Measurements from ENCODE around the gene FMNL2. TPM values are rescaled to one million over a fixed set of nuclear protein-coding genes. Genes with fewer than 3 reads are reported as not detected.

FMNL2 gene
- total RNA-seq, 1 experiment from 2014 or later = 33.6 TPM

- Histone ChIP-seq H3K36me3 (ENCODE audit: control insufficient read depth, insufficient read depth, low read length) (no peaks in the 10 kb centered on the region; the same call in 1 of the 2 replicates), H3K4me3 (ENCODE audit: low read depth in 2 of 2, low read length in 2 of 2) (no peak overlapping the region), H3K9me3 (ENCODE audit: control insufficient read depth, insufficient read depth, low read depth, low read length) (no peaks in the 10 kb centered on the region), H3K27me3 (ENCODE audit: control insufficient read depth, insufficient read depth, low read length) (no peaks in the 10 kb centered on the region), H3K4me1 (ENCODE audit: control insufficient read depth, insufficient read depth, low read length) (no peaks in the 10 kb centered on the region), H3K27ac (ENCODE audit: low read length) (no peak overlapping the region)
- ChIA-PET CTCF (no interaction called here), POLR2A (interaction anchor here (0.6 kb wide), 2 partner anchors 100 to 445 kb away, joined by 3 to 6 read pairs; no protein-coding TSS in a partner anchor)
- BruUV-seq (replicated peaks) = no TSS peak
- TF ChIP-seq TCF7L2 (IDR thresholded peaks at IDR 0.05; ENCODE audit: low read depth, low read length) = no peak
- TF ChIP-seq CTCF (IDR thresholded peaks at IDR 0.05) = no peak
- TF ChIP-seq SIN3A (IDR thresholded peaks at IDR 0.05; ENCODE audit: borderline replicate concordance, insufficient read depth, low read depth, low read length) = no peak
- TF ChIP-seq REST (IDR thresholded peaks at IDR 0.05; ENCODE audit: insufficient read depth in 1 of 2, low read depth in 2 of 2, low read length in 1 of 2) = no peak
- TF ChIP-seq POLR2AphosphoS5 (IDR thresholded peaks at IDR 0.05; ENCODE audit: low read depth, low read length) = no peak
- DNase-seq (ENCODE audit: low read depth, low spot score) = no peak
- no peak for ATAC-seq
- in situ Hi-C loops (cut with HindIII; ENCODE audit: low pct_unique_long_range_greater_than_20kb, low sequenced_read_pairs) = no loop called here
- intact Hi-C loops (cut with micrococcal nuclease; ENCODE audit: unreplicated experiment) = no loop called here
Measured at GRCh38 chr2:152568531-152568930, 233.6 kb downstream of the FMNL2 start.

DNA sequence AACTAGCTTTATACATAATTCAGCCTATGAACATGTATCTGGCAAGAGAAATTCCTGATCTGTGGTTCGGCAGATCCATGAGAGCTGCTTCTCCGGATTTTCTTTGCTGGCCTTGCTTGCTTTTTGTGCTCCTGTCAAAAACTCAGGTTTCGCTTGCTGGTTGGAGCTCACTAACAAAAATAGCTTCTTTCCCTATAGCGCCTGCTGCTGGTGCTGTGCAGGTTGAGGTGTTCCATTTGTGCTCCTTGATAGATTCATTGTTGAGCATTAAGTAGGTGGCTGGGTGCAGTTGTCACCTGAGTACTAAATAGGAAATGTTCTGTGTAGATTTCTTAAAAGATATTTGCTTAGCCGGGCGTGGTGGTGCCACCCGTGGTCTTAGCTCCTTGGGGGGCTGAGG lies 234.2 kb downstream of the FMNL2 start:
- intact Hi-C loops (cut with micrococcal nuclease; ENCODE audit: unreplicated experiment) = no loop called here
- no peaks in the 10 kb centered on the region for H3K36me3 ChIP-seq (ENCODE audit: control insufficient read depth, insufficient read depth, low read length)
- CTCF ChIA-PET = no interaction called here

More for the DNA sequence above, 234.2 kb downstream of the FMNL2 start:
- in situ Hi-C loops (cut with HindIII; ENCODE audit: low pct_unique_long_range_greater_than_20kb, low sequenced_read_pairs) = no loop called here
- no peak for DNase-seq (ENCODE audit: low read depth, low spot score)
- no TSS peak for BruUV-seq (replicated peaks)
- no peak overlapping the region for H3K4me3 ChIP-seq (ENCODE audit: low read depth in 2 of 2, low read length in 2 of 2)
- no peaks in the 10 kb centered on the region for H3K27me3 ChIP-seq (ENCODE audit: control insufficient read depth, insufficient read depth, low read length)
- POLR2A ChIA-PET = interaction anchor here (0.6 kb wide), 2 partner anchors 101 to 446 kb away, joined by 3 to 6 read pairs; no protein-coding TSS in a partner anchor
- H3K9me3 ChIP-seq (ENCODE audit: control insufficient read depth, insufficient read depth, low read depth, low read length) = no peaks in the 10 kb centered on the region
- H3K27ac ChIP-seq (ENCODE audit: low read length) = no peak overlapping the region
- TF ChIP-seq SIN3A (IDR thresholded peaks at IDR 0.05; ENCODE audit: borderline replicate concordance, insufficient read depth, low read depth, low read length) (no peak), CTCF (IDR thresholded peaks at IDR 0.05) (peak; percentile 25)
- ATAC-seq = no peak
- H3K4me1 ChIP-seq (ENCODE audit: control insufficient read depth, insufficient read depth, low read length) = no peaks in the 10 kb centered on the region

All from Panc1 (cell line).